Breast epithelium (tissue), 4 donors: ENCODE measurements around the gene NFE2L1. TPM values are rescaled to one million over a fixed set of nuclear protein-coding genes. Genes with fewer than 3 reads are reported as not detected.

Source experiments
- DNase-seq, 2 donors: peaks; one replicate each; pipeline ENCODE4 v3.0.0-alpha.2; 2019; ENCODE audit warnings: low spot score in 2 of 2
- H3K27ac ChIP-seq, 2 donors: fragments of 200-600 bp; sonication (generic) in 1 of 2; one replicate each; pipeline ENCODE4 v1.5.1; 2016 to 2019; ENCODE audit warnings: mild to moderate bottlenecking in 1 of 2
- H3K27me3 ChIP-seq, 2 donors: fragments of 200-600 bp; sonication (generic) in 1 of 2; one replicate each; pipeline versions ENCODE4 v1.5.1 to v1.6.0; 2017 to 2019; ENCODE audit warnings: control low read depth in 1 of 2, mild to moderate bottlenecking in 1 of 2
- H3K36me3 ChIP-seq: fragments of 200-600 bp; one replicate; pipeline ENCODE4 v1.5.1; 2019
- H3K4me1 ChIP-seq, 2 donors: fragments of 200-600 bp; sonication (generic); one replicate each; pipeline ENCODE4 v1.5.1; 2016 to 2019; ENCODE audit warnings: control low read depth in 1 of 2
- H3K4me3 ChIP-seq, 3 donors: fragments of 200-600 bp; sonication (generic); 1 replicate in 2 of 3; 2 replicates in 1 of 3; pipeline ENCODE4 v1.5.1; 2016 to 2019; ENCODE audit warnings: mild to moderate bottlenecking in 3 of 3, moderate library complexity in 2 of 3
- H3K9me3 ChIP-seq, 2 donors: fragments of 200-600 bp; sonication (generic) in 1 of 2; one replicate each; pipeline ENCODE4 v1.5.1; 2016 to 2019; ENCODE audit warnings: control low read depth in 1 of 2
- POLR2A ChIP-seq: fragments of 450-650 bp; IDR thresholded peaks from one replicate; pipeline ENCODE4 v1.6.1; 2016; ENCODE audit warnings: antibody characterized with exemption, mild to moderate bottlenecking, moderate library complexity
- POLR2AphosphoS5 ChIP-seq, 3 donors: sonication (generic); formaldehyde crosslinking; IDR thresholded peaks; one replicate each; pipeline ENCODE4 v1.6.1; 2017; ENCODE audit warnings: antibody characterized with exemption in 3 of 3
- intact Hi-C: fragments of 100-400 bp; cut with DNase I; formaldehyde crosslinking; loops from one replicate; pipeline ENCODE4 v1.15.1; 2023; ENCODE audit warnings: low total_unique reads
- total RNA-seq, 3 donors: library from RNA; depleted of rRNA; stranded (reverse); fragments of >200 nt; gene quantifications; one replicate each; pipeline ENCODE4 v1.1.0, GENCODE V29; 2016
- TF ChIP-seq, protein P1 (sequence below), 3 donors: fragments of 450-650 bp; IDR thresholded peaks; one replicate each; pipeline ENCODE4 v1.5.1; 2016 to 2017; ENCODE audit warnings: antibody characterized with exemption in 3 of 3, mild to moderate bottlenecking in 3 of 3, moderate library complexity in 3 of 3

Gene NFE2L1
- total RNA-seq, 3 donors from 2014 or later, result 96.4 to 278 (median 106) TPM

DNA sequence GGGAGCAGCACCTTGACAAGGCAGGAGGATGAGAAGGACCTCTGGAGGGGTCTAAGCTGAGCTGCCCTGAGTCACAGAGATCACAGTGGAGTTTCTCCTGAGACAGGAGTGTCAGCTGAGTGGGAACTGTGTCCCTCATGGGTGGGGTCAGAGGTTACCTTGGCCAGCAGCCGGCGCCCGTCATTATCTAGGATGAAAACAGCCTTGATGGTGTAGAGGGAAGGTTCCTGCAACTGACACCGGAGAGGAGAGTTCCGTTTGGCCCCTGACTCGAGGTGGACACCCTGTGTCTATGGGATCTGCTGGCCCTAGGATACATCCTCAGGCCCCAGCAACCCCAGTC, 11.5 kb upstream of the NFE2L1 start:
- intact Hi-C loops, result no loop called here
- H3K27me3 ChIP-seq, result no peaks in the 10 kb centered on the region
- no peaks in the 10 kb centered on the region for H3K36me3 ChIP-seq
- peak overlapping the region in 1 of 2 donors; percentile 88 for H3K27ac ChIP-seq
- H3K4me3 ChIP-seq, result peak overlapping the region; percentile 61 to 91 (median 63)
- no peak for DNase-seq
- no peaks in the 10 kb centered on the region for H3K9me3 ChIP-seq
- H3K4me1 ChIP-seq, result no peaks in the 10 kb centered on the region
- no peak for TF ChIP-seq POLR2A
- no peak for TF ChIP-seq POLR2AphosphoS5 (IDR thresholded peaks at IDR 0.05)
- TF ChIP-seq, protein P1, sequence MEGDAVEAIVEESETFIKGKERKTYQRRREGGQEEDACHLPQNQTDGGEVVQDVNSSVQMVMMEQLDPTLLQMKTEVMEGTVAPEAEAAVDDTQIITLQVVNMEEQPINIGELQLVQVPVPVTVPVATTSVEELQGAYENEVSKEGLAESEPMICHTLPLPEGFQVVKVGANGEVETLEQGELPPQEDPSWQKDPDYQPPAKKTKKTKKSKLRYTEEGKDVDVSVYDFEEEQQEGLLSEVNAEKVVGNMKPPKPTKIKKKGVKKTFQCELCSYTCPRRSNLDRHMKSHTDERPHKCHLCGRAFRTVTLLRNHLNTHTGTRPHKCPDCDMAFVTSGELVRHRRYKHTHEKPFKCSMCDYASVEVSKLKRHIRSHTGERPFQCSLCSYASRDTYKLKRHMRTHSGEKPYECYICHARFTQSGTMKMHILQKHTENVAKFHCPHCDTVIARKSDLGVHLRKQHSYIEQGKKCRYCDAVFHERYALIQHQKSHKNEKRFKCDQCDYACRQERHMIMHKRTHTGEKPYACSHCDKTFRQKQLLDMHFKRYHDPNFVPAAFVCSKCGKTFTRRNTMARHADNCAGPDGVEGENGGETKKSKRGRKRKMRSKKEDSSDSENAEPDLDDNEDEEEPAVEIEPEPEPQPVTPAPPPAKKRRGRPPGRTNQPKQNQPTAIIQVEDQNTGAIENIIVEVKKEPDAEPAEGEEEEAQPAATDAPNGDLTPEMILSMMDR (IDR thresholded peaks at IDR 0.05), result no peak

GRCh38 chr17:48037036-48037837, 10.9 kb upstream of the NFE2L1 start, which contains the start of gene COPZ2:
Gene COPZ2 (minus strand): TSS chr17:48037797. CDS start chr17:48037777, 20 bp downstream.
- H3K9me3 ChIP-seq, result no peaks in the 10 kb centered on the region
- DNase-seq, result peak; percentile 50 to 68
- no peaks in the 10 kb centered on the region for H3K27me3 ChIP-seq
- peak within 1 kb of the TSS; percentile 61 to 88 for H3K27ac ChIP-seq
- no peaks in the 10 kb centered on the region for H3K4me1 ChIP-seq
- TF ChIP-seq, protein P1 (IDR thresholded peaks at IDR 0.05), result peak in 1 of 3 donors; percentile 50
- no peak for TF ChIP-seq POLR2A
- H3K4me3 ChIP-seq, result peak within 1 kb of the TSS; percentile 61 to 91 (median 63)
- intact Hi-C loops, result no loop called here
- no peaks in the 10 kb centered on the region for H3K36me3 ChIP-seq

GRCh38 chr17:48037838-48038323, 10.3 kb upstream of the NFE2L1 start:
- H3K9me3 ChIP-seq, result no peaks in the 10 kb centered on the region
- H3K4me1 ChIP-seq, result no peaks in the 10 kb centered on the region
- H3K4me3 ChIP-seq, result peak overlapping the region; percentile 61 to 91 (median 63)
- DNase-seq, result no peak
- H3K27me3 ChIP-seq, result no peaks in the 10 kb centered on the region
- H3K36me3 ChIP-seq, result no peaks in the 10 kb centered on the region
- intact Hi-C loops, result no loop called here
- H3K27ac ChIP-seq, result peak overlapping the region in 1 of 2 donors; percentile 88
- no peak for TF ChIP-seq POLR2A
- TF ChIP-seq POLR2AphosphoS5 (IDR thresholded peaks at IDR 0.05), result no peak
- TF ChIP-seq, protein P1 (IDR thresholded peaks at IDR 0.05), result no peak

GRCh38 chr17:48038687-48039086, 9.5 kb upstream of the NFE2L1 start:
- Histone ChIP-seq H3K27ac (no peak overlapping the region), H3K4me1 (no peaks in the 10 kb centered on the region), H3K4me3 (no peak overlapping the region), H3K36me3 (no peaks in the 10 kb centered on the region), H3K27me3 (no peaks in the 10 kb centered on the region), H3K9me3 (no peaks in the 10 kb centered on the region)
- intact Hi-C loops, result no loop called here
- DNase-seq, result no peak
- no peak for TF ChIP-seq POLR2A
- TF ChIP-seq, protein P1 (IDR thresholded peaks at IDR 0.05), result no peak
- TF ChIP-seq POLR2AphosphoS5 (IDR thresholded peaks at IDR 0.05), result no peak

DNA sequence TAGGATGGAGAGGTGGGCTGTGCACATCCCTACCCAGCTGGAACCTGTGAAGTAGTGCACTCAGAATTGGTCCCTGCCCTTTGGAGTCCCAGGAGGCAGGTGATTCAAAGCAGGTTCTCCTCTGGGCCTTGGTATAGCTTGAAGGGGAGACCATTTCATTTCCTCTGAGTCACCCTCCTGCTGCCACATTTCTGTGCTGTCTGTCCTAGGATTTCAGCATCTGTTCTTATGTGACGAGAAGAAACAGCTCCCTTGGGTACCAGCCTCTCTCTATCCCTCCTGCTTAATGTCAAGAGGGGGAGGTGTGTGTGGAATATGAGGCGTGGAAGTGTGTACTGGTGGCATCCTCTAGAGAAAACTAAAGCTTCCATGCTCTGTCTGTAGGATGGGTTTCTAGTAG, 5.0 kb upstream of the NFE2L1 start:
- H3K9me3 ChIP-seq, result no peaks in the 10 kb centered on the region
- TF ChIP-seq POLR2AphosphoS5 (IDR thresholded peaks at IDR 0.05), result no peak
- no peak for TF ChIP-seq POLR2A
- TF ChIP-seq, protein P1 (IDR thresholded peaks at IDR 0.05), result no peak
- H3K27ac ChIP-seq, result no peak overlapping the region
- no peaks in the 10 kb centered on the region for H3K36me3 ChIP-seq
- no peak for DNase-seq
- intact Hi-C loops, result no loop called here
- H3K27me3 ChIP-seq, result no peaks in the 10 kb centered on the region
- H3K4me1 ChIP-seq, result peaks cover 0 to 6% of the 10 kb centered on the region in 2 donors
- no peak overlapping the region for H3K4me3 ChIP-seq
